OCI-LY3 (cell line): ENCODE measurements around the gene ENTR1.

Experiments used
- H2AFZ ChIP-seq: fragments of 200-600, 300-600 bp; shearing (Covaris generic); 2 replicates; pipeline ENCODE4 v1.6.0; 2014; ENCODE audit warnings: antibody characterized with exemption, low read depth, low read length
- H3K27ac ChIP-seq: fragments of 200-600, 300-600 bp; sonication (generic); 2 replicates; pipeline ENCODE4 v1.5.1; 2014; ENCODE audit warnings: mild to moderate bottlenecking, low read length, moderate library complexity, mixed read lengths
- H3K27me3 ChIP-seq: fragments of 200-600, 300-600 bp; sonication (generic); 2 replicates; pipeline ENCODE4 v1.6.1; 2014; ENCODE audit warnings: low read depth, low read length, mixed read lengths
- H3K36me3 ChIP-seq: fragments of 200-600, 300-600 bp; sonication (generic); replicated peaks from 2 replicates; pipeline ENCODE3; 2014; ENCODE audit warnings: low read depth, low read length, mixed read lengths
- H3K4me1 ChIP-seq: fragments of 300-600, 200-600 bp; sonication (generic); 2 replicates; pipeline ENCODE4 v1.6.1; 2014; ENCODE audit warnings: low read length, mixed read lengths
- H3K4me2 ChIP-seq: fragments of 200-600, 300-600 bp; sonication (generic); 2 replicates; pipeline ENCODE4 v1.6.1; 2014; ENCODE audit warnings: low read length, mixed read lengths
- H3K4me3 ChIP-seq: fragments of 300-600, 200-600 bp; sonication (generic); 2 replicates; pipeline ENCODE4 v1.5.1; 2014; ENCODE audit warnings: antibody characterized with exemption, mild to moderate bottlenecking, low read length, moderate library complexity
- H3K79me2 ChIP-seq: fragments of 300-600, 200-600 bp; shearing (Covaris generic); 2 replicates; pipeline ENCODE4 v1.6.1; 2014; ENCODE audit warnings: mild to moderate bottlenecking, low read length, mixed read lengths
- H3K9ac ChIP-seq: fragments of 300-600, 200-600 bp; shearing (Covaris generic); 2 replicates; pipeline ENCODE4 v1.6.0; 2014; ENCODE audit warnings: mild to moderate bottlenecking, low read length, moderate library complexity
- H3K9me3 ChIP-seq: fragments of 200-600, 300-600 bp; shearing (Covaris generic); 2 replicates; pipeline ENCODE4 v1.6.1; 2014; ENCODE audit warnings: low read length, mixed read lengths; ENCODE audit not compliant: insufficient read depth
- H4K20me1 ChIP-seq: fragments of 200-600, 300-600 bp; sonication (generic); 2 replicates; pipeline ENCODE4 v1.6.1; 2016; ENCODE audit warnings: low read length, mixed read lengths; ENCODE audit not compliant: insufficient read depth
- CTCF ChIP-seq: fragments of 200-600, 300-600 bp; sonication (generic); IDR thresholded peaks from 2 replicates; pipeline ENCODE4 v1.5.1; 2014; ENCODE audit warnings: antibody characterized with exemption, low read length, low read depth
- EZH2phosphoT487 ChIP-seq: fragments of 200-600 bp; shearing (Covaris generic); IDR thresholded peaks from 2 replicates; pipeline ENCODE4 v1.6.1; 2018; ENCODE audit warnings: antibody characterized with exemption, mixed run types, low read depth

ENTR1 gene

GRCh38 chr9:136419092-136419420 is 8.6 kb upstream of the ENTR1 start:
- Histone ChIP-seq H2AFZ (no peak overlapping the region), H3K27ac (no peak overlapping the region), H3K4me2 (no peak overlapping the region), H4K20me1 (no peaks in the 10 kb centered on the region), H3K79me2 (peaks cover 4% of the 10 kb centered on the region; the same call in 1 of the 2 replicates), H3K9ac (no peak overlapping the region), H3K36me3 (peaks cover 44% of the 10 kb centered on the region), H3K9me3 (no peaks in the 10 kb centered on the region), H3K4me3 (no peak overlapping the region), H3K27me3 (no peaks in the 10 kb centered on the region), H3K4me1 (no peaks in the 10 kb centered on the region)
- TF ChIP-seq EZH2phosphoT487, result no peak
- TF ChIP-seq CTCF, result no peak

- Histone ChIP-seq H3K9me3 (no peaks in the 10 kb centered on the region), H4K20me1 (no peaks in the 10 kb centered on the region), H3K79me2 (peaks cover 10% of the 10 kb centered on the region), H2AFZ (no peak overlapping the region), H3K36me3 (peaks cover 46% of the 10 kb centered on the region), H3K27ac (no peak overlapping the region), H3K4me2 (no peak overlapping the region), H3K9ac (no peak overlapping the region), H3K4me1 (no peaks in the 10 kb centered on the region), H3K27me3 (no peaks in the 10 kb centered on the region), H3K4me3 (no peak overlapping the region)
- no peak for TF ChIP-seq CTCF
Observed at GRCh38 chr9:136418182-136419091, 8.0 kb upstream of the ENTR1 start.

GRCh38 chr9:136416914-136417313 is 6.5 kb upstream of the ENTR1 start:
- H3K9me3 ChIP-seq, result no peaks in the 10 kb centered on the region
- H4K20me1 ChIP-seq, result peaks cover 2% of the 10 kb centered on the region
- peaks cover 3% of the 10 kb centered on the region for H3K4me1 ChIP-seq
- H3K36me3 ChIP-seq, result peaks cover 49% of the 10 kb centered on the region
- no peak overlapping the region for H3K9ac ChIP-seq
- H3K79me2 ChIP-seq, result peaks cover 25% of the 10 kb centered on the region
- no peak overlapping the region for H2AFZ ChIP-seq
- H3K4me3 ChIP-seq, result no peak overlapping the region
- H3K27me3 ChIP-seq, result no peaks in the 10 kb centered on the region
- no peak overlapping the region for H3K27ac ChIP-seq
- TF ChIP-seq CTCF (no peak), EZH2phosphoT487 (no peak)
- no peak overlapping the region for H3K4me2 ChIP-seq

- TF ChIP-seq EZH2phosphoT487 (no peak), CTCF (no peak)
- Histone ChIP-seq H3K4me3 (no peak overlapping the region), H3K4me1 (peaks cover 7% of the 10 kb centered on the region), H3K9ac (no peak overlapping the region), H3K36me3 (peaks cover 53% of the 10 kb centered on the region), H3K79me2 (peaks cover 30% of the 10 kb centered on the region), H4K20me1 (peaks cover 7% of the 10 kb centered on the region), H3K27me3 (no peaks in the 10 kb centered on the region), H2AFZ (no peak overlapping the region), H3K27ac (no peak overlapping the region), H3K4me2 (no peak overlapping the region), H3K9me3 (no peaks in the 10 kb centered on the region)
Observed at GRCh38 chr9:136416427-136416826, 6.0 kb upstream of the ENTR1 start.
